Loucy (cell line): ENCODE results near the gene ZC3H12C.
A peak's percentile ranks its signal among the peaks of the same experiment; 100 is the strongest.

ENCODE experiments used
- H2AFZ ChIP-seq: fragments of 200-600 bp; sonication (generic); 2 replicates; pipeline ENCODE4 v1.6.0; 2016; ENCODE audit warnings: antibody characterized with exemption, mild to moderate bottlenecking, low read length, moderate library complexity
- H3F3A ChIP-seq: fragments of 200-600 bp; 2 replicates; pipeline ENCODE4 v1.6.0; 2016; ENCODE audit warnings: antibody characterized with exemption, low read depth, mild to moderate bottlenecking
- H3K27me3 ChIP-seq: fragments of 200-600 bp; sonication (generic); 2 replicates; pipeline ENCODE4 v1.6.1; 2014; ENCODE audit warnings: low read length, mild to moderate bottlenecking; ENCODE audit not compliant: insufficient read depth, poor library complexity, severe bottlenecking
- H3K36me3 ChIP-seq: fragments of 200-600 bp; sonication (generic); 2 replicates; pipeline ENCODE4 v1.6.1; 2016; ENCODE audit warnings: low read length; ENCODE audit not compliant: insufficient read depth
- H3K4me1 ChIP-seq: fragments of 200-600 bp; sonication (generic); 2 replicates; pipeline ENCODE4 v1.5.1; 2014; ENCODE audit warnings: low read length, mild to moderate bottlenecking; ENCODE audit not compliant: insufficient read depth, poor library complexity, severe bottlenecking
- H3K4me2 ChIP-seq: fragments of 200-600 bp; sonication (generic); 2 replicates; pipeline ENCODE4 v1.6.0; 2014; ENCODE audit warnings: antibody characterized with exemption, low read length, low read depth, mild to moderate bottlenecking; ENCODE audit not compliant: poor library complexity, severe bottlenecking
- H3K4me3 ChIP-seq: fragments of 200-600 bp; sonication (generic); 2 replicates; pipeline ENCODE4 v1.5.1; 2014; ENCODE audit warnings: low read length, mild to moderate bottlenecking, mixed read lengths; ENCODE audit not compliant: poor library complexity, severe bottlenecking
- H3K79me2 ChIP-seq: fragments of 200-600 bp; sonication (generic); 2 replicates; pipeline ENCODE4 v1.6.1; 2014; ENCODE audit warnings: low read length; ENCODE audit not compliant: insufficient read depth
- H3K9ac ChIP-seq: fragments of 200-600 bp; sonication (generic); 2 replicates; pipeline ENCODE4 v1.6.0; 2014; ENCODE audit warnings: mild to moderate bottlenecking, low read depth, low read length, moderate library complexity; ENCODE audit not compliant: poor library complexity, severe bottlenecking
- H3K9me2 ChIP-seq: fragments of 200-600 bp; sonication (generic); replicated peaks from 2 replicates; pipeline ENCODE4 v1.6.1; 2016; ENCODE audit warnings: low read depth, low read length, mixed read lengths
- H3K9me3 ChIP-seq: fragments of 200-600 bp; sonication (generic); 2 replicates; pipeline ENCODE4 v1.6.1; 2014; ENCODE audit warnings: mild to moderate bottlenecking, antibody characterized with exemption, low read length, low read depth; ENCODE audit not compliant: insufficient read depth
- H4K20me1 ChIP-seq: fragments of 200-600 bp; sonication (generic); 2 replicates; pipeline ENCODE4 v1.6.0; 2014; ENCODE audit warnings: antibody characterized with exemption, low read length, mild to moderate bottlenecking; ENCODE audit not compliant: insufficient read depth, poor library complexity, severe bottlenecking
- CTCF ChIP-seq: fragments of 200-600 bp; sonication (generic); conservative IDR thresholded peaks from 2 replicates; pipeline ENCODE4 v1.5.1; 2014; ENCODE audit warnings: mild to moderate bottlenecking, antibody characterized with exemption, low read length
- EZH2phosphoT487 ChIP-seq: fragments of 200-600 bp; IDR thresholded peaks from 2 replicates; pipeline ENCODE4 v1.6.1; 2018; ENCODE audit warnings: antibody characterized with exemption, mild to moderate bottlenecking, moderate library complexity, borderline replicate concordance

The ZC3H12C gene

GRCh38 chr11:110093407-110094297, 460 bp downstream of the ZC3H12C start:
- no peaks in the 10 kb centered on the region for H3F3A ChIP-seq
- H3K4me2 ChIP-seq: peak overlapping the region; percentile 83
- TF ChIP-seq EZH2phosphoT487: no peak
- TF ChIP-seq CTCF: no peak
- H3K36me3 ChIP-seq: no peaks in the 10 kb centered on the region
- no peaks in the 10 kb centered on the region for H3K9me3 ChIP-seq
- peak overlapping the region; percentile 68 for H3K9ac ChIP-seq
- no peaks in the 10 kb centered on the region for H3K27me3 ChIP-seq
- H3K4me1 ChIP-seq: peaks cover 9% of the 10 kb centered on the region
- no peaks in the 10 kb centered on the region for H3K9me2 ChIP-seq
- peak overlapping the region; percentile 76; the same call in 1 of the 2 replicates for H2AFZ ChIP-seq
- H3K79me2 ChIP-seq: no peaks in the 10 kb centered on the region
- no peaks in the 10 kb centered on the region for H4K20me1 ChIP-seq
- peak overlapping the region; percentile 74 for H3K4me3 ChIP-seq

DNA sequence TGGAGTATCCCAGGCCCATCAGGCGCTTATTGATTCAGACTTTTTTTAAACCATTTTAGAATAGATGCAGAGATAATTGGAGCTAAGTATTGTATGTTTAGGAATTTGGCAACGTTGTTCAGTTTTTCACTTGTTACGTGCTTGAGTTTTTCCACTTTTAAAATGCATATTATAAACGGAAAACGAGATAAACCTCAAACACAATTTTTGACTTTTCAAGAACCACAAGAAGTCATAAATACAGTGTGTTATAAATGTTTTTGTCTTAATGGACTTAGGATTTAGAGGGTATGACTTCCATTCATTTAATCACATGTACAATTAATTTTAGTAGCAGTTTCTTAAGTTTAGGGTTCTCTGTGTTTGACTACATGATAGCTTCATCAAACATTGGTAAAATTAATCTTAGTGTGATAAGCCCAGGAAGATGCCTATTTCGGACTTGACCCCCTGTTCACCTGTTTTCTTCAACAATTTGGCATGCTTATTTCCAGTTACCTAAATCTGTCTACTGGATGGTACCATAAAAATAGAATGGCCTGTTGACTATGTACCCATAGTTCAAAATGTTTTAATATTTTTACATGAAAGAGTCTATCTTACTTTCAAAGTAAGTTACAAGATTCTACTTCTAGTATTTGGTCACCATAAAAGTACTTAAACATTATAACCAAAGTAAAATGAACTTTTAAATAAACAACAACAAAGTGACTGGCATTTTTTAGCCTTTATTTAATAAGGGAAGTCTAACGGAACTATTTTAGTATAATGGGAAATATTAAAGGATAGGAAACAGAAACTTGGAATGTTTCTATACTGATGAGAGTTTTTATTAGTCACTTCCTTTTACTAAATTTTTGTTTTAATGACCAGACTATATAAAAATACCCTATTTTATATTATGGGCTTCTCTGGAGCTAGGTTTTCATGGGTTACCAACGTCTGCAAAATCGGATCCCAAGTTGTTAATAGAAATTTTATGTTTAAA, 1.4 kb downstream of the ZC3H12C start:
- Histone ChIP-seq H3K9me2 (no peaks in the 10 kb centered on the region), H3K27me3 (no peaks in the 10 kb centered on the region), H2AFZ (no peak overlapping the region), H3K9ac (peak overlapping the region; percentile 68), H3K9me3 (no peaks in the 10 kb centered on the region), H3F3A (no peaks in the 10 kb centered on the region), H3K4me3 (peak overlapping the region; percentile 74), H3K4me1 (peaks cover 9% of the 10 kb centered on the region), H4K20me1 (no peaks in the 10 kb centered on the region), H3K4me2 (peak overlapping the region; percentile 83), H3K36me3 (no peaks in the 10 kb centered on the region), H3K79me2 (no peaks in the 10 kb centered on the region)
- no peak for TF ChIP-seq CTCF
- no peak for TF ChIP-seq EZH2phosphoT487

- H4K20me1 ChIP-seq: no peaks in the 10 kb centered on the region
- H3K9ac ChIP-seq: no peak overlapping the region
- H3F3A ChIP-seq: no peaks in the 10 kb centered on the region
- no peaks in the 10 kb centered on the region for H3K79me2 ChIP-seq
- no peaks in the 10 kb centered on the region for H3K9me3 ChIP-seq
- H3K4me2 ChIP-seq: peak overlapping the region; percentile 23
- H3K4me1 ChIP-seq: peaks cover 9% of the 10 kb centered on the region
- H3K27me3 ChIP-seq: no peaks in the 10 kb centered on the region
- no peaks in the 10 kb centered on the region for H3K36me3 ChIP-seq
- H3K9me2 ChIP-seq: no peaks in the 10 kb centered on the region
- H3K4me3 ChIP-seq: no peak overlapping the region
- TF ChIP-seq CTCF: no peak
- TF ChIP-seq EZH2phosphoT487: no peak
- H2AFZ ChIP-seq: no peak overlapping the region
Observed at GRCh38 chr11:110095554-110095953, 2.4 kb downstream of the ZC3H12C start.
